Subcutaneous abdominal adipose tissue (tissue), 5 donors: ENCODE data around the gene CNTNAP3B.
"Not testable (repeated sequence)": the region's sequence is repeated elsewhere in the genome, so short reads cannot be mapped to it uniquely, and the experiment has no call there.

Experiments used
- H3K27ac ChIP-seq: one replicate; pipeline ENCODE4 v1.7.0; 2013; ENCODE audit warnings: low read depth, mild to moderate bottlenecking, inconsistent platforms, low read length, moderate library complexity
- H3K27me3 ChIP-seq, 5 donors: one replicate each; pipeline ENCODE4 v1.7.0; 2013; ENCODE audit warnings: low read length in 5 of 5, inconsistent platforms in 1 of 5; ENCODE audit not compliant: control insufficient read depth in 5 of 5, insufficient read depth in 4 of 5
- H3K36me3 ChIP-seq, 5 donors: one replicate each; pipeline ENCODE4 v1.7.0; 2013; ENCODE audit warnings: low read length in 5 of 5; ENCODE audit not compliant: control insufficient read depth in 5 of 5, insufficient read depth in 5 of 5
- H3K4me1 ChIP-seq, 5 donors: one replicate each; pipeline ENCODE4 v1.7.0; 2013; ENCODE audit warnings: low read length in 5 of 5, mild to moderate bottlenecking in 3 of 5, moderate library complexity in 1 of 5; ENCODE audit not compliant: control insufficient read depth in 5 of 5, insufficient read depth in 5 of 5
- H3K4me3 ChIP-seq, 5 donors: one replicate each; pipeline ENCODE4 v1.7.0; 2013; ENCODE audit warnings: low read length in 5 of 5, low read depth in 1 of 5
- H3K9ac ChIP-seq, 5 donors: one replicate each; pipeline ENCODE4 v1.7.0; 2013; ENCODE audit warnings: low read length in 5 of 5, mild to moderate bottlenecking in 4 of 5, moderate library complexity in 3 of 5
- H3K9me3 ChIP-seq, 5 donors: one replicate each; pipeline ENCODE4 v1.7.0; 2013; ENCODE audit warnings: low read length in 5 of 5; ENCODE audit not compliant: control insufficient read depth in 5 of 5
- donor health status: healthy.
- donor health status: healthy.
- donor health status: healthy.
- donor health status: healthy.
- donor health status: healthy.

Gene CNTNAP3B

GRCh38 chr9:41874557-41874956, 254.7 kb downstream of the CNTNAP3B start:
- not testable (repeated sequence) for H3K4me3 ChIP-seq

GRCh38 chr9:41855422-41855821, 273.8 kb downstream of the CNTNAP3B start:
- not testable (repeated sequence) for H3K4me1 ChIP-seq, H3K27ac ChIP-seq, H3K9me3 ChIP-seq, H3K4me3 ChIP-seq, H3K9ac ChIP-seq, H3K36me3 ChIP-seq, H3K27me3 ChIP-seq

More at GRCh38 chr9:41874557-41874956, 254.7 kb downstream of the CNTNAP3B start:
- H3K9ac ChIP-seq, H3K36me3 ChIP-seq, H3K27me3 ChIP-seq, H3K4me1 ChIP-seq, H3K9me3 ChIP-seq, H3K27ac ChIP-seq: not testable (repeated sequence)

- H3K27me3 ChIP-seq, H3K4me1 ChIP-seq, H3K9me3 ChIP-seq, H3K9ac ChIP-seq, H3K36me3 ChIP-seq, H3K27ac ChIP-seq, H3K4me3 ChIP-seq: not testable (repeated sequence)
Measured at GRCh38 chr9:41851848-41852740, 277.1 kb downstream of the CNTNAP3B start.

GRCh38 chr9:41847829-41848228, 281.4 kb downstream of the CNTNAP3B start:
- H3K27me3 ChIP-seq, H3K9ac ChIP-seq, H3K27ac ChIP-seq, H3K36me3 ChIP-seq, H3K4me3 ChIP-seq, H3K9me3 ChIP-seq, H3K4me1 ChIP-seq: not testable (repeated sequence)
